Panc1 (cell line): ENCODE results near the gene RNF6. TPM values are rescaled to one million over a fixed set of nuclear protein-coding genes. Genes with fewer than 3 reads are reported as not detected.

Experiments
- total RNA-seq: library from RNA; stranded (reverse); gene quantifications from one replicate; pipeline ENCODE4 v1.2.1, GENCODE V29; 2021; ENCODE audit not compliant: unreplicated experiment

RNF6 gene
- total RNA-seq, 1 experiment from 2014 or later: 38.0 TPM

Other genes with a start within 250 kb of the RNF6 start
- gene SHISA2, start 170.3 kb downstream of the RNF6 start, total RNA-seq: 1.2 TPM
- gene CDK8, start 31.8 kb upstream of the RNF6 start, total RNA-seq: 14.9 TPM